ENCODE results near the gene MOGAT1. TPM values are rescaled to one million over a fixed set of nuclear protein-coding genes. Genes with fewer than 3 reads are reported as not detected.

Gene MOGAT1
- total and polyA plus RNA-seq, 9 of the 15 experiments (the other 6 are each of a cell fraction or from before 2014, with no cell fraction given), result not detected

DNA sequence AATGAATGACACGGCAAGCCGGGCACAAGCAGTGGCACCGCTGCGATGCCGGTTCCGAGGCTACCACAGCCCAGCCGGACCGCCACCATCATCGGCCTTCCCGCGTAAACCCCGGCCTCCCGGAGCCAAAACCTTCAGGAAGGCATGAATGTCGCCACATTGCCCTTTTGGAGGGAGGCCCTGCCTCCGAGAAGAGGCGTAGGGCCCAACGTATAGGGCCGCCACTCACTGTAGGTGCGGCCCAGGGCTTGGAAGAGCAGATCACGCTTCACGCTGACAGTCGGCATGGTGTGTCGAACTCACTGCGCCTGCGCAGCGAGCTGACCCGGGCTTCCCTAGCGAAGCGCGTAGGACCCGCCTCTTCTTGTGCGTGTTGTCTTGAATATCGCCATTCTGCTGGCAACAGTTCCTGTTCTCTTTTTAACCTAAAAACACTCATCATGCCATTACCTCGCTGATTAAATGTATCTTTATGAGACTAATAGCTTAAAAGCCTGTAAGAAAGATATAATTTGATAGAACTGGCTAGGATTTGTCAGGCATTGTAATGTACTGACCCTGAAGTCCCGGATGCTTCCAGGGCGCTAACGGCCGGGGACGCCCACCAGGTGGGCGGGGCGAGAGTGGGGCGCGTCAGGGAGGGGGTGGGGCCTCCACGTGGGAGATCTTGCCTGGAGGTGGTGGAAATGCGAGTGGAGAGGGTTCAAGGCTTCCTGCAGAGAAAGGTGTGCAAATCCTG is 15.5 kb upstream of the MOGAT1 start, which contains the start of gene FARSB (continued):
- TF ChIP-seq ZBTB5 (IDR thresholded peaks at IDR 0.05) (no peak), CAMTA2 (CRISPR knock-in tag; conservative IDR thresholded peaks at IDR 0.05) (no peak), ZNF311 (CRISPR knock-in tag; IDR thresholded peaks at IDR 0.05) (no peak)
- TF ChIP-seq, protein P1, sequence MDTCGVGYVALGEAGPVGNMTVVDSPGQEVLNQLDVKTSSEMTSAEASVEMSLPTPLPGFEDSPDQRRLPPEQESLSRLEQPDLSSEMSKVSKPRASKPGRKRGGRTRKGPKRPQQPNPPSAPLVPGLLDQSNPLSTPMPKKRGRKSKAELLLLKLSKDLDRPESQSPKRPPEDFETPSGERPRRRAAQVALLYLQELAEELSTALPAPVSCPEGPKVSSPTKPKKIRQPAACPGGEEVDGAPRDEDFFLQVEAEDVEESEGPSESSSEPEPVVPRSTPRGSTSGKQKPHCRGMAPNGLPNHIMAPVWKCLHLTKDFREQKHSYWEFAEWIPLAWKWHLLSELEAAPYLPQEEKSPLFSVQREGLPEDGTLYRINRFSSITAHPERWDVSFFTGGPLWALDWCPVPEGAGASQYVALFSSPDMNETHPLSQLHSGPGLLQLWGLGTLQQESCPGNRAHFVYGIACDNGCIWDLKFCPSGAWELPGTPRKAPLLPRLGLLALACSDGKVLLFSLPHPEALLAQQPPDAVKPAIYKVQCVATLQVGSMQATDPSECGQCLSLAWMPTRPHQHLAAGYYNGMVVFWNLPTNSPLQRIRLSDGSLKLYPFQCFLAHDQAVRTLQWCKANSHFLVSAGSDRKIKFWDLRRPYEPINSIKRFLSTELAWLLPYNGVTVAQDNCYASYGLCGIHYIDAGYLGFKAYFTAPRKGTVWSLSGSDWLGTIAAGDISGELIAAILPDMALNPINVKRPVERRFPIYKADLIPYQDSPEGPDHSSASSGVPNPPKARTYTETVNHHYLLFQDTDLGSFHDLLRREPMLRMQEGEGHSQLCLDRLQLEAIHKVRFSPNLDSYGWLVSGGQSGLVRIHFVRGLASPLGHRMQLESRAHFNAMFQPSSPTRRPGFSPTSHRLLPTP (IDR thresholded peaks at IDR 0.05; ENCODE audit: borderline replicate concordance, extremely low read depth, insufficient read length), result no peak
- TF ChIP-seq, protein P2, sequence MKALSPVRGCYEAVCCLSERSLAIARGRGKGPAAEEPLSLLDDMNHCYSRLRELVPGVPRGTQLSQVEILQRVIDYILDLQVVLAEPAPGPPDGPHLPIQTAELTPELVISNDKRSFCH (CRISPR knock-in tag; IDR thresholded peaks at IDR 0.05), result no peak
- TF ChIP-seq, protein P2 (tag; IDR thresholded peaks at IDR 0.05), result no peak
